Ureter (tissue), 1 donor: Measurements from ENCODE around the gene MMP15. TPM values are rescaled to one million over a fixed set of nuclear protein-coding genes. Genes with fewer than 3 reads are reported as not detected.
A peak's percentile ranks its signal among the peaks of the same experiment; 100 is the strongest.
"Not testable (repeated sequence)": the region's sequence is repeated elsewhere in the genome, so short reads cannot be mapped to it uniquely, and the experiment has no call there.

Source experiments
- DNase-seq: peaks from one replicate; pipeline ENCODE4 v3.0.0-alpha.2; 2020; ENCODE audit warnings: low spot score
- total RNA-seq: library from RNA; stranded (reverse); gene quantifications from one replicate; pipeline ENCODE4 v1.2.4, GENCODE V29; 2023
- donor health status: DM: yes; HTN: yes; CAD: no.

Gene MMP15
- total RNA-seq, 1 donor from 2014 or later: 15.4 TPM

- no peak for DNase-seq
Measured at GRCh38 chr16:57996406-57997175, 29.0 kb upstream of the MMP15 start.

- DNase-seq: no peak
Measured at GRCh38 chr16:57997176-57997527, 28.4 kb upstream of the MMP15 start.

GRCh38 chr16:57997528-57998265, 27.9 kb upstream of the MMP15 start:
- DNase-seq: no peak

- DNase-seq: peak; percentile 80
Measured at GRCh38 chr16:57998486-57998885, 27.1 kb upstream of the MMP15 start.

- no peak for DNase-seq
Measured at GRCh38 chr16:57998992-57999365, 26.6 kb upstream of the MMP15 start.

GRCh38 chr16:57999366-57999970, 26.1 kb upstream of the MMP15 start:
- DNase-seq: no peak

GRCh38 chr16:57999971-58000705, 25.4 kb upstream of the MMP15 start, which contains the start of gene ZNF319:
ZNF319 (minus strand) TSS chr16:58000672; CDS start chr16:57998265, 2,407 bp downstream.
- DNase-seq: no peak

GRCh38 chr16:58000706-58001676, 24.6 kb upstream of the MMP15 start, which contains the start of gene USB1:
USB1 (plus strand) TSS chr16:58001407; CDS start chr16:58001484, 77 bp downstream.
- peak; percentile 88 for DNase-seq

GRCh38 chr16:58001781-58002415, 23.7 kb upstream of the MMP15 start:
- DNase-seq: no peak

- DNase-seq: no peak
Measured at GRCh38 chr16:58002416-58002800, 23.1 kb upstream of the MMP15 start.

GRCh38 chr16:58002936-58003335, 22.6 kb upstream of the MMP15 start:
- no peak for DNase-seq

- not testable (repeated sequence) for DNase-seq
Measured at GRCh38 chr16:58004736-58005135, 20.8 kb upstream of the MMP15 start.

GRCh38 chr16:58009856-58010416, 15.6 kb upstream of the MMP15 start:
- no peak for DNase-seq

- no peak for DNase-seq
Measured at GRCh38 chr16:58010886-58011285, 14.7 kb upstream of the MMP15 start.

GRCh38 chr16:58011652-58012051, 13.9 kb upstream of the MMP15 start:
- DNase-seq: no peak

GRCh38 chr16:58012481-58012880, 13.1 kb upstream of the MMP15 start:
- DNase-seq: no peak

GRCh38 chr16:58013201-58013956, 12.2 kb upstream of the MMP15 start:
- DNase-seq: no peak

GRCh38 chr16:58016840-58017446, 8.6 kb upstream of the MMP15 start:
- no peak for DNase-seq

GRCh38 chr16:58018803-58019202, 6.8 kb upstream of the MMP15 start:
- DNase-seq: no peak
